CD4-positive, alpha-beta memory T cell (primary cell): Measurements from ENCODE around the gene TNS1. TPM values are rescaled to one million over a fixed set of nuclear protein-coding genes. Genes with fewer than 3 reads are reported as not detected.
A peak's percentile ranks its signal among the peaks of the same experiment; 100 is the strongest.

ENCODE experiments used
- CTCF ChIA-PET: fragments of 350-600 bp; sonication (Branson Sonifier 250); formaldehyde crosslinking; loops from one replicate; lab custom pipeline; 2021; ENCODE audit warnings: inconsistent platforms; ENCODE audit not compliant: partially characterized antibody; lab: Charles Lee
- POLR2A ChIA-PET: fragments of 350-600 bp; sonication (Branson Sonifier 250); formaldehyde crosslinking; loops from one replicate; lab custom pipeline; 2021; ENCODE audit not compliant: partially characterized antibody; lab: Charles Lee
- DNase-seq, 5 donors: peaks; one replicate each; pipeline versions ENCODE4 v3.0.0 to v3.0.0-alpha.2; 2020 to 2022; ENCODE audit warnings: mixed read lengths in 1 of 5
- H3K27ac ChIP-seq: one replicate; pipeline ENCODE4 v1.7.0; 2013; ENCODE audit warnings: low read depth, low read length
- H3K27me3 ChIP-seq: 2 replicates; pipeline ENCODE4 v1.7.0; 2013; ENCODE audit warnings: mild to moderate bottlenecking, low read length, moderate library complexity; ENCODE audit not compliant: insufficient read depth
- H3K36me3 ChIP-seq: 2 replicates; pipeline ENCODE4 v1.7.0; 2013; ENCODE audit warnings: mild to moderate bottlenecking, low read length, moderate library complexity; ENCODE audit not compliant: insufficient read depth
- H3K4me1 ChIP-seq: 2 replicates; pipeline ENCODE4 v1.7.0; 2013; ENCODE audit warnings: mild to moderate bottlenecking, low read length, moderate library complexity; ENCODE audit not compliant: insufficient read depth
- H3K4me3 ChIP-seq, 2 donors: one replicate each; pipeline ENCODE4 v1.7.0; 2013; ENCODE audit warnings: low read length in 2 of 2, mild to moderate bottlenecking in 1 of 2
- H3K9me3 ChIP-seq, 2 donors: one replicate each; pipeline ENCODE4 v1.7.0; 2013; ENCODE audit warnings: low read length in 2 of 2, control low read depth in 1 of 2; ENCODE audit not compliant: control insufficient read depth in 1 of 2
- H3K27ac Mint-ChIP-seq, 7 donors: one replicate each; pipeline ENCODE4 v1.8.0; 2020 to 2021; ENCODE audit warnings: mixed read lengths in 7 of 7, mild to moderate bottlenecking in 6 of 7, inconsistent platforms in 3 of 7, moderate library complexity in 3 of 7
- H3K27me3 Mint-ChIP-seq, 2 donors: one replicate each; pipeline ENCODE4 v1.8.0; 2020 to 2021; ENCODE audit warnings: mixed read lengths in 2 of 2
- H3K36me3 Mint-ChIP-seq, 2 donors: one replicate each; pipeline ENCODE4 v1.8.0; 2020 to 2021; ENCODE audit warnings: mixed read lengths in 2 of 2, inconsistent platforms in 1 of 2, mild to moderate bottlenecking in 1 of 2
- H3K4me1 Mint-ChIP-seq, 4 donors: one replicate each; pipeline ENCODE4 v1.8.0; 2020 to 2021; ENCODE audit warnings: mixed read lengths in 4 of 4, mild to moderate bottlenecking in 1 of 4
- H3K4me3 Mint-ChIP-seq, 8 donors: one replicate each; pipeline ENCODE4 v1.8.0; 2020 to 2021; ENCODE audit warnings: mixed read lengths in 8 of 8, mild to moderate bottlenecking in 7 of 8, moderate library complexity in 6 of 8, inconsistent platforms in 3 of 8
- H3K9me3 Mint-ChIP-seq, 8 donors: one replicate each; pipeline ENCODE4 v1.8.0; 2020 to 2021; ENCODE audit warnings: mixed read lengths in 8 of 8, mild to moderate bottlenecking in 5 of 8, inconsistent platforms in 3 of 8, moderate library complexity in 1 of 8
- intact Hi-C: fragments of 100-400 bp; cut with micrococcal nuclease; formaldehyde crosslinking; loops from one replicate; pipeline ENCODE4 v1.15.1; 2023
- polyA plus RNA-seq, 2 donors: library from polyadenylated mRNA; unstranded; fragments of 300-500 nt; fragmentation: Illumina TruSeq; gene quantifications; one replicate each; pipeline ENCODE4 v1.2.3, GENCODE V29; 2021
- total RNA-seq, 2 experiments: library from RNA; stranded (reverse); gene quantifications; one replicate each; pipeline ENCODE4 v1.2.3, GENCODE V29; 2021

The TNS1 gene
- total and polyA plus RNA-seq, 4 experiments from 2014 or later = 0.78 to 1.2 TPM; not detected in 2

DNA sequence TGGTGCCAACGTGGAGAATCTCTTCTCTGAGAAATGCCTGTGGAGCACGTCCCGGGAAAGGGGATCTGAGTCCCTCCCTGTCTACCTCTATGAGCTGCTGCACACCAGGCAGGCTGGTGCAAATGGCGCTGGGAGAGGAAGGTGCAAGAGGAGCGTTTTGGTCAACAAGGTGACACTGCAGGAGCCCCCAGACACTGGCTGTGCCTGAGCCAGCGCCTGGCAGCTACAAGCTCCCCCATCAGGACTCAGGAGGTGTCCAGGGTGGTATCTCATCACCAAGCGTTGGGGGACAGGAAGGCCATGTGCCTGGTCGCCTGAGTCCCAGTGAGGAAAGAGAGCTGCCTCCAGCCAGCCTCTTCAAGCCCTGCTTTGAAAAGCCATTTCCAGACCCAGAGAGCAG is 173.4 kb downstream of the TNS1 start:
- H3K27ac Mint-ChIP-seq = no peak overlapping the region
- H3K36me3 ChIP-seq = no peaks in the 10 kb centered on the region
- DNase-seq = no peak
- no peaks in the 10 kb centered on the region for H3K36me3 Mint-ChIP-seq
- H3K4me1 ChIP-seq = no peaks in the 10 kb centered on the region
- POLR2A ChIA-PET = no interaction called here
- no peaks in the 10 kb centered on the region for H3K4me1 Mint-ChIP-seq
- peaks cover 2 to 6% of the 10 kb centered on the region in 2 donors for H3K27me3 Mint-ChIP-seq
- H3K27ac ChIP-seq = no peak overlapping the region
- no peaks in the 10 kb centered on the region for H3K27me3 ChIP-seq
- H3K9me3 Mint-ChIP-seq = no peaks in the 10 kb centered on the region
- no peak overlapping the region for H3K4me3 Mint-ChIP-seq
- intact Hi-C loops = no loop called here
- CTCF ChIA-PET = no interaction called here
- no peak overlapping the region for H3K4me3 ChIP-seq
- no peaks in the 10 kb centered on the region for H3K9me3 ChIP-seq

- no peaks in the 10 kb centered on the region for H3K4me1 Mint-ChIP-seq
- intact Hi-C loops = no loop called here
- Histone ChIP-seq H3K9me3 (no peaks in the 10 kb centered on the region), H3K36me3 (no peaks in the 10 kb centered on the region), H3K4me1 (no peaks in the 10 kb centered on the region), H3K27me3 (no peaks in the 10 kb centered on the region), H3K27ac (no peak overlapping the region), H3K4me3 (no peak overlapping the region)
- no peaks in the 10 kb centered on the region for H3K36me3 Mint-ChIP-seq
- no peaks in the 10 kb centered on the region for H3K9me3 Mint-ChIP-seq
- DNase-seq = no peak
- ChIA-PET CTCF (no interaction called here), POLR2A (no interaction called here)
- H3K4me3 Mint-ChIP-seq = no peak overlapping the region
- peaks cover 2 to 6% of the 10 kb centered on the region in 2 donors for H3K27me3 Mint-ChIP-seq
- no peak overlapping the region for H3K27ac Mint-ChIP-seq
Measured at GRCh38 chr2:217828336-217828735, 174.5 kb downstream of the TNS1 start.

GRCh38 chr2:217827430-217828201 is 175.2 kb downstream of the TNS1 start:
- Mint-ChIP-seq H3K36me3 (no peaks in the 10 kb centered on the region), H3K27me3 (peaks cover 2 to 6% of the 10 kb centered on the region in 2 donors), H3K4me3 (no peak overlapping the region), H3K27ac (peak overlapping the region in 1 of 7 donors; percentile 41), H3K9me3 (no peaks in the 10 kb centered on the region), H3K4me1 (no peaks in the 10 kb centered on the region)
- Histone ChIP-seq H3K4me3 (no peak overlapping the region), H3K27ac (no peak overlapping the region), H3K27me3 (no peaks in the 10 kb centered on the region), H3K36me3 (no peaks in the 10 kb centered on the region), H3K9me3 (no peaks in the 10 kb centered on the region), H3K4me1 (no peaks in the 10 kb centered on the region)
- CTCF ChIA-PET = interaction anchor here (1.2 to 2.1 kb wide), 2 partner anchors 36 to 42 kb away, joined by 3 to 7 read pairs; no protein-coding TSS in a partner anchor
- intact Hi-C loops = no loop called here
- POLR2A ChIA-PET = no interaction called here
- DNase-seq = no peak

DNA sequence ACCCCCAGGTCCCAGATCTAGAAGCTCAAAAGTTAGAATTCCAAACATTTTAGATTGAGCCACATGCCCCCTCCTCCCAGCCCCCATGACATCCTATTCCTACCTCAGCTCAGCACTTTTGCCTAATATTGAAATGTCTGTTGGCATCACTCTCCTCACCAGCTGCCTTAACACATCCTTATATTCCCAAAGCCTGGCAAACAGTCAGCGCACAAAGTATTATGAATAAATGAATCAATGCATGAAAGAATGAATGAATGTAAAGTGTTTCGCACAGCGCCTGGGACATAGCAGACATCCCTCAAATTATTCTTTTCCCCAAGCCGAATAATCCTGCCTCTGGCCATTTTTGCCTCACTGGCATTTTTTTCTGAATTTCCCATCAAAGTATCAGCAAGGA is 175.8 kb downstream of the TNS1 start:
- CTCF ChIA-PET = interaction anchor here (1.2 to 2.1 kb wide), 2 partner anchors 35 to 41 kb away, joined by 3 to 7 read pairs; no protein-coding TSS in a partner anchor
- H3K9me3 Mint-ChIP-seq = no peaks in the 10 kb centered on the region
- H3K27me3 Mint-ChIP-seq = peaks cover 2 to 4% of the 10 kb centered on the region in 2 donors
- Histone ChIP-seq H3K9me3 (no peaks in the 10 kb centered on the region), H3K4me3 (no peak overlapping the region), H3K4me1 (no peaks in the 10 kb centered on the region), H3K27me3 (no peaks in the 10 kb centered on the region), H3K27ac (no peak overlapping the region), H3K36me3 (no peaks in the 10 kb centered on the region)
- POLR2A ChIA-PET = no interaction called here
- no peaks in the 10 kb centered on the region for H3K4me1 Mint-ChIP-seq
- H3K4me3 Mint-ChIP-seq = no peak overlapping the region
- no peaks in the 10 kb centered on the region for H3K36me3 Mint-ChIP-seq
- intact Hi-C loops = no loop called here
- H3K27ac Mint-ChIP-seq = no peak overlapping the region
- DNase-seq = no peak

DNA sequence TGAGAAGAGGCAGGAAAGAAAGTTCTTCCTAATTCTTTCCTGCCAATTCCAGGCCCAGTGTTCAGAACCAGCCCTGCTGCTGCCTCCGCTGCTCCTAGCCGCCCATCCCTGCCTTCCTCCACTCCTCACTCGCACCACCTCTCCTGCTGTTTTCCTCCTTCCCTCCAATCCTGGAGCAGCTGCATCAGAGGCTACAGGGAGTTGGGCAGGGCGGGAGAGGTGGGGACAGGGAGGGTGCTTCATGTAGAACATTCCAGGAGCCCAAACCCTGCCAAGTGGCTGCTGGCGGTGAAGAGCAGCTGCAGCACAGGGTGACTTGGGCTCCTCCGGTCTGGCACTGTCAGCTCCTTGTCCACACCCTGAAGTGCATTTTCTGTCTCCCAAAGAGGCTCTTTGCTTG is 176.3 kb downstream of the TNS1 start:
- H3K4me1 ChIP-seq = no peaks in the 10 kb centered on the region
- peaks cover 0 to 4% of the 10 kb centered on the region in 2 donors for H3K27me3 Mint-ChIP-seq
- DNase-seq = no peak
- no peak overlapping the region for H3K4me3 ChIP-seq
- H3K9me3 ChIP-seq = no peaks in the 10 kb centered on the region
- H3K4me1 Mint-ChIP-seq = no peaks in the 10 kb centered on the region
- no peak overlapping the region for H3K27ac ChIP-seq
- H3K27me3 ChIP-seq = no peaks in the 10 kb centered on the region
- no peaks in the 10 kb centered on the region for H3K36me3 Mint-ChIP-seq
- CTCF ChIA-PET = interaction anchor here (1.2 to 2.1 kb wide), 2 partner anchors 34 to 40 kb away, joined by 3 to 7 read pairs; no protein-coding TSS in a partner anchor
- H3K36me3 ChIP-seq = no peaks in the 10 kb centered on the region
- intact Hi-C loops = no loop called here
- no peak overlapping the region for H3K4me3 Mint-ChIP-seq
- no peaks in the 10 kb centered on the region for H3K9me3 Mint-ChIP-seq
- H3K27ac Mint-ChIP-seq = no peak overlapping the region
- POLR2A ChIA-PET = no interaction called here

GRCh38 chr2:217825469-217826235 is 177.1 kb downstream of the TNS1 start:
- Mint-ChIP-seq H3K27me3 (peaks cover 0 to 4% of the 10 kb centered on the region in 2 donors), H3K4me1 (no peaks in the 10 kb centered on the region), H3K36me3 (no peaks in the 10 kb centered on the region), H3K27ac (no peak overlapping the region), H3K4me3 (no peak overlapping the region), H3K9me3 (no peaks in the 10 kb centered on the region)
- H3K27me3 ChIP-seq = no peaks in the 10 kb centered on the region
- ChIA-PET POLR2A (no interaction called here), CTCF (interaction anchor here (2.1 kb wide), 1 partner anchor 40 kb away, joined by 7 read pairs; no protein-coding TSS in a partner anchor)
- DNase-seq = no peak
- H3K27ac ChIP-seq = no peak overlapping the region
- no peaks in the 10 kb centered on the region for H3K36me3 ChIP-seq
- H3K4me3 ChIP-seq = no peak overlapping the region
- intact Hi-C loops = no loop called here
- H3K4me1 ChIP-seq = no peaks in the 10 kb centered on the region
- no peaks in the 10 kb centered on the region for H3K9me3 ChIP-seq

DNA sequence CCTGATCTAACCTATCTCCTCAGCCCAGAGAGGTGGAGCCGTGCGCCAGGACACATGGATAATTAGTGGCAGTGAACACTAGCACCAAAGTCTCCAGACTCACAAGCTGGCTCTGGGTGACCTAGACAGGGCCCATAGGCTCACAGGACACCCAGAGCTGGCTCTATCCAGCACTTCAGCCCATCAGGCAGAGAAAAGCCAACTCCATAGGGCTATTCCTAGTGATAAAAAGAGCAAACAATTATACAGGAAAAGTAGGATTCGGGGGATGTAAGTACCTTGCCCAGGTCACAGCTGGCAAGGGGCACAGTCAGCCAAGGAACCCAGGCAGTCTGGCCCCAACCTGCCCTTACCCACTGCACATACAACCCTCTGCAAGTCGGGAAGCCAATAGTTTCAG is 178.6 kb downstream of the TNS1 start:
- H3K4me3 Mint-ChIP-seq = no peak overlapping the region
- no peaks in the 10 kb centered on the region for H3K27me3 ChIP-seq
- CTCF ChIA-PET = no interaction called here
- intact Hi-C loops = no loop called here
- H3K4me3 ChIP-seq = no peak overlapping the region
- no peaks in the 10 kb centered on the region for H3K9me3 ChIP-seq
- H3K27ac Mint-ChIP-seq = no peak overlapping the region
- no peak for DNase-seq
- H3K27me3 Mint-ChIP-seq = peaks cover 0 to 4% of the 10 kb centered on the region in 2 donors
- H3K36me3 Mint-ChIP-seq = no peaks in the 10 kb centered on the region
- no peaks in the 10 kb centered on the region for H3K9me3 Mint-ChIP-seq
- no peaks in the 10 kb centered on the region for H3K4me1 Mint-ChIP-seq
- POLR2A ChIA-PET = no interaction called here
- no peak overlapping the region for H3K27ac ChIP-seq
- H3K4me1 ChIP-seq = no peaks in the 10 kb centered on the region
- H3K36me3 ChIP-seq = no peaks in the 10 kb centered on the region
